Endometrial microvascular endothelial cells (primary cell): ENCODE results near the gene KCNMB3. TPM values are rescaled to one million over a fixed set of nuclear protein-coding genes. Genes with fewer than 3 reads are reported as not detected.
"Not testable (repeated sequence)": the region's sequence is repeated elsewhere in the genome, so short reads cannot be mapped to it uniquely, and the experiment has no call there.

ENCODE experiments used
- in situ Hi-C: cut with HindIII; loops from 2 replicates; pipeline ENCODE4 v1.10.0; 2017; ENCODE audit warnings: low sequenced_read_pairs, low pct_unique_long_range_greater_than_20kb; ENCODE audit errors: inconsistent ontology term
- total RNA-seq: library from RNA; depleted of rRNA; stranded (reverse); fragments of >200 nt; gene quantifications from one replicate; pipeline ENCODE4 v1.2.3, GENCODE V29; 2015; ENCODE audit errors: inconsistent ontology term

The KCNMB3 gene
- total RNA-seq, 1 donor from 2014 or later, result 3.1 TPM

DNA sequence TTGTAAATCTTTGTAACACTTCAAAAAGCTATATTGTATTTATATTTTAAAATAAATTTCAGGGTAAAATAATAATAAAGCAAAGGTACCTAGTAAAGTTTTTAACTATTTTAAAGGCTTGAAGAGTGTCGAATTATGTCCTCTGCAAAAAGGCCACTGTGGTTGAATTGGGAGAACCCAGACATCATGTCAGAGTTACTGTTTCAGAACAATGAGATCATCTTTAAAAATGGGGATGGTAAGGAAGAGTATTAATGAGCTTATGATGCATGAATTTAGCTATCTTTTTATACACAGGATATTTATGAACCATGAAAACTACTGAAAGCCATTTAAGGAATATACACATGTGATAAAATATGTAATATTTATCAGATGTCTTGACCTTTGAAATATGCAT is 26.3 kb downstream of the KCNMB3 start:
- in situ Hi-C loops, result no loop called here

DNA sequence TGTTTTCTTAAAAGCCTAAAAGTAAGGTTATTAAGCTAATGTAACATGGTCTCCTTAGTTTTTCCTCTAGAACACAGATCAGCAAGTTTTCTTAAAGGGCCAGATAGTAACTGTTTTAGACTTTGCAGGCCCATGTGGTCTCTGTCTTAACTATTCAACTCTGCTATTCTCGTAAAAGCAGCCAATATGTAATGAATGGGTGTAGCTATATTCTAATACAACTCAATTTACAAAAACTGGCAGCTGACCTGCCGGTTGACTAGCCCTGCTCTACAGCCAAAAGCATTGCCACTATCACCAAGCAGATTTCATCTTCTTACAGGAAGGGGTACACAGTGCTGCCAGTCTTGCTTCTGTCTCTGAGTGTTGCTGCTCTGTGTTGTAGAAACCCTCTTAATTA is 27.4 kb downstream of the KCNMB3 start:
- in situ Hi-C loops, result no loop called here

GRCh38 chr3:179218213-179218612 is 32.7 kb downstream of the KCNMB3 start:
- in situ Hi-C loops, result not testable (repeated sequence)

GRCh38 chr3:179215550-179215949 is 35.4 kb downstream of the KCNMB3 start:
- in situ Hi-C loops, result not testable (repeated sequence)

DNA sequence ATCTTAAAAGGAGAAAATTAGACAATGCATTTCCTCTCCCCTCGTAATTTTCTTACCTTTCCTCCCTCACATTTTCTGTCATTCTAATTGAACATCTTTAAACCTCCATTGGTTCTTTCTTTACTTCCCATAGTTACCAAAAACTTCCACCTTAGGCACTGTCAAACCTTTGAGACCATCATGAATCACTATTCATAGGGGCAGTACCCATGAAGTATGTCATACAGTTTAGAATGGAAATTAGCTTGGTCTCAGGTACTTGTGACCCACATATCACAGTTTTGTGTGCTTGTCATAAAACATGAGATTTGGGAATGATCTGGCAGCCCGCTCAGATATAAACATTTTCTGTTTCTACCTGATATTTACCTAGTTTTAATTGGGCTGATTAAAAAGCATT is 50.1 kb downstream of the KCNMB3 start:
- in situ Hi-C loops, result no loop called here

GRCh38 chr3:179196700-179197099 is 54.2 kb downstream of the KCNMB3 start:
- in situ Hi-C loops, result no loop called here

- in situ Hi-C loops, result no loop called here
Measured at GRCh38 chr3:179196098-179196497, 54.8 kb downstream of the KCNMB3 start.

- in situ Hi-C loops, result no loop called here
Measured at GRCh38 chr3:179194931-179195330, 56.0 kb downstream of the KCNMB3 start.

Other genes starting within 250 kb of the KCNMB3 start
- gene ZMAT3, start 179.3 kb downstream of the KCNMB3 start, total RNA-seq, result 25.4 TPM
- gene PIK3CA, start 102.8 kb downstream of the KCNMB3 start, total RNA-seq, result 27.9 TPM
- gene ZNF639, start 71.9 kb upstream of the KCNMB3 start, total RNA-seq, result 40.7 TPM
- 38.5 TPM for gene MFN1, start 96.6 kb upstream of the KCNMB3 start, total RNA-seq
- gene GNB4, start 200.4 kb upstream of the KCNMB3 start, total RNA-seq, result 41.5 TPM